Fibroblast of upper back skin (primary cell): ENCODE results near the gene EIF4G3.
"Not testable (repeated sequence)": the region's sequence is repeated elsewhere in the genome, so short reads cannot be mapped to it uniquely, and the experiment has no call there.

Experiments used
- DNase-seq: peaks from one replicate; pipeline ENCODE4 v3.0.0-alpha.2; 2013

The EIF4G3 gene

GRCh38 chr1:21188235-21188634 lies 11.5 kb upstream of the EIF4G3 start:
- DNase-seq: no peak

- no peak for DNase-seq
Measured at GRCh38 chr1:21185221-21185731, 8.6 kb upstream of the EIF4G3 start.

GRCh38 chr1:21184276-21184675 lies 7.6 kb upstream of the EIF4G3 start:
- no peak for DNase-seq

GRCh38 chr1:21182181-21182731 lies 5.6 kb upstream of the EIF4G3 start:
- DNase-seq: no peak

GRCh38 chr1:21178271-21178670 lies 1.6 kb upstream of the EIF4G3 start:
- DNase-seq: not testable (repeated sequence)

- no peak for DNase-seq
Measured at GRCh38 chr1:21175670-21176581, 771 bp downstream of the EIF4G3 start.

- DNase-seq: no peak
Measured at GRCh38 chr1:21175324-21175669, 1.4 kb downstream of the EIF4G3 start.

- DNase-seq: peak; percentile 72
Measured at GRCh38 chr1:21174654-21175323, 1.9 kb downstream of the EIF4G3 start.

- no peak for DNase-seq
Measured at GRCh38 chr1:21174230-21174629, 2.5 kb downstream of the EIF4G3 start.

- not testable (repeated sequence) for DNase-seq
Measured at GRCh38 chr1:21173096-21173495, 3.6 kb downstream of the EIF4G3 start.

GRCh38 chr1:21170837-21171236 lies 5.9 kb downstream of the EIF4G3 start:
- DNase-seq: peak; percentile 73

- DNase-seq: no peak
Measured at GRCh38 chr1:21168444-21168843, 8.3 kb downstream of the EIF4G3 start.

- DNase-seq: no peak
Measured at GRCh38 chr1:21165646-21166045, 11.1 kb downstream of the EIF4G3 start.

GRCh38 chr1:21165076-21165475 lies 11.6 kb downstream of the EIF4G3 start:
- DNase-seq: peak; percentile 58

- DNase-seq: no peak
Measured at GRCh38 chr1:21164266-21164665, 12.4 kb downstream of the EIF4G3 start.

- no peak for DNase-seq
Measured at GRCh38 chr1:21162740-21163464, 13.8 kb downstream of the EIF4G3 start.

GRCh38 chr1:21161842-21162241 lies 14.9 kb downstream of the EIF4G3 start:
- no peak for DNase-seq

GRCh38 chr1:21160263-21160796 lies 16.4 kb downstream of the EIF4G3 start:
- DNase-seq: no peak

- DNase-seq: no peak
Measured at GRCh38 chr1:21157868-21158267, 18.8 kb downstream of the EIF4G3 start.

GRCh38 chr1:21157054-21157453 lies 19.6 kb downstream of the EIF4G3 start:
- DNase-seq: no peak

- no peak for DNase-seq
Measured at GRCh38 chr1:21156019-21156418, 20.7 kb downstream of the EIF4G3 start.

- no peak for DNase-seq
Measured at GRCh38 chr1:21154717-21155116, 22.0 kb downstream of the EIF4G3 start.

GRCh38 chr1:21153388-21153787 lies 23.3 kb downstream of the EIF4G3 start:
- DNase-seq: no peak
